PC-3 (cell line): ENCODE measurements around the gene PCDH9.

Experiments
- EZH2 ChIP-seq: fragments of 300-600 bp; sonication (generic); IDR thresholded peaks from one replicate; pipeline ENCODE4 v1.6.1; 2017; ENCODE audit warnings: antibody characterized with exemption, mild to moderate bottlenecking, low read length; ENCODE audit not compliant: unreplicated experiment
- EZH2phosphoT487 ChIP-seq: fragments of 300-600 bp; sonication (generic); IDR thresholded peaks from 2 replicates; pipeline ENCODE4 v1.6.1; 2018; ENCODE audit warnings: mild to moderate bottlenecking, antibody characterized with exemption, low read length, borderline replicate concordance
- TF ChIP-seq, protein P1 (sequence below): fragments of 300-600 bp; sonication (generic); conservative IDR thresholded peaks from 2 replicates; pipeline ENCODE4 v1.5.1; 2017; ENCODE audit warnings: antibody characterized with exemption, low read depth, mild to moderate bottlenecking, low read length

DNA sequence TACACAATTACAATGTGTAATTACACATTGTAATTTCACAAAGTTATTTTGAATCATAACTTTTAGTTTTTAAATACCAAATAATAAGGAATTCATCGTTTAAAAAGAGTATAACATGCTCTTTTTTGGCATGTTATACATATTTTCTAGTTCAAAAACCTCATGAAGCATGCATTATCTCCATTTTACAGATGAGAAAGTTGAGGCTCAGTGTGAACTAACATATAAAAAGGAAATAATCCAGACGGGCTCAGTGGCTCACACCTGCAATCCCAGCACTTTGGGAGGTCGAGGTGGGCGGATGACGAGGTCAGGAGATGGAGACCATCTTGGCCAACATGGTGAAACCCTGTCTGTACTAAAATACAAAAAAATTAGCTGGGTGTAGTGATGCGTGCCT is 107.9 kb downstream of the PCDH9 start:
- TF ChIP-seq EZH2 = no peak
- TF ChIP-seq, protein P1, sequence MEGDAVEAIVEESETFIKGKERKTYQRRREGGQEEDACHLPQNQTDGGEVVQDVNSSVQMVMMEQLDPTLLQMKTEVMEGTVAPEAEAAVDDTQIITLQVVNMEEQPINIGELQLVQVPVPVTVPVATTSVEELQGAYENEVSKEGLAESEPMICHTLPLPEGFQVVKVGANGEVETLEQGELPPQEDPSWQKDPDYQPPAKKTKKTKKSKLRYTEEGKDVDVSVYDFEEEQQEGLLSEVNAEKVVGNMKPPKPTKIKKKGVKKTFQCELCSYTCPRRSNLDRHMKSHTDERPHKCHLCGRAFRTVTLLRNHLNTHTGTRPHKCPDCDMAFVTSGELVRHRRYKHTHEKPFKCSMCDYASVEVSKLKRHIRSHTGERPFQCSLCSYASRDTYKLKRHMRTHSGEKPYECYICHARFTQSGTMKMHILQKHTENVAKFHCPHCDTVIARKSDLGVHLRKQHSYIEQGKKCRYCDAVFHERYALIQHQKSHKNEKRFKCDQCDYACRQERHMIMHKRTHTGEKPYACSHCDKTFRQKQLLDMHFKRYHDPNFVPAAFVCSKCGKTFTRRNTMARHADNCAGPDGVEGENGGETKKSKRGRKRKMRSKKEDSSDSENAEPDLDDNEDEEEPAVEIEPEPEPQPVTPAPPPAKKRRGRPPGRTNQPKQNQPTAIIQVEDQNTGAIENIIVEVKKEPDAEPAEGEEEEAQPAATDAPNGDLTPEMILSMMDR = no peak
- TF ChIP-seq EZH2phosphoT487 = no peak
